Upper lobe of right lung (tissue), 1 donor: ENCODE results near the gene RASSF7. TPM values are rescaled to one million over a fixed set of nuclear protein-coding genes. Genes with fewer than 3 reads are reported as not detected.
"Not testable (repeated sequence)": the region's sequence is repeated elsewhere in the genome, so short reads cannot be mapped to it uniquely, and the experiment has no call there.

Experiments used
- ATAC-seq: fragments of 200-7000 bp; cut with Tn5 transposase; one replicate; pipeline ENCODE4 v1.9.1; 2020; ENCODE audit warnings: mild to moderate bottlenecking, moderate library complexity
- DNase-seq: peaks from one replicate; pipeline ENCODE4 v3.0.0-alpha.2; 2020
- H3K27ac ChIP-seq: fragments of 200-600 bp; one replicate; pipeline ENCODE4 v1.8.0; 2022
- H3K27me3 ChIP-seq: fragments of 200-600 bp; one replicate; pipeline ENCODE4 v1.8.0; 2022; ENCODE audit warnings: mild to moderate bottlenecking
- H3K36me3 ChIP-seq: fragments of 200-600 bp; one replicate; pipeline ENCODE4 v1.8.0; 2022
- H3K4me1 ChIP-seq: fragments of 200-600 bp; one replicate; pipeline ENCODE4 v1.8.0; 2022
- H3K4me3 ChIP-seq: fragments of 200-600 bp; one replicate; pipeline ENCODE4 v1.8.0; 2022; ENCODE audit warnings: mild to moderate bottlenecking
- H3K9me3 ChIP-seq: fragments of 200-600 bp; one replicate; pipeline ENCODE4 v1.8.0; 2022
- intact Hi-C: fragments of 100-400 bp; cut with DNase I; formaldehyde crosslinking; loops from one replicate; pipeline ENCODE4 v1.11.0; 2022
- long read RNA-seq: library from polyadenylated mRNA; unstranded; transcript quantifications from one replicate; pipeline ENCODE4 v2.0.0, GENCODE V29; 2021
- total RNA-seq: library from RNA; stranded (reverse); fragmentation: NEBNext Ultra II Directional; extraction: Animal tissue kit (Norgen Biotek cat#: 25700); gene quantifications from one replicate; pipeline ENCODE4 v1.2.1, GENCODE V29; 2021
- TF ChIP-seq, protein P1 (sequence below): fragments of 200-600 bp; IDR thresholded peaks from one replicate; pipeline ENCODE4 v1.8.0; 2022; ENCODE audit warnings: antibody characterized with exemption
- donor health status: DM: no; HTN: yes; CAD: no; lungs with severe emphysema.

RASSF7 gene, protein sequence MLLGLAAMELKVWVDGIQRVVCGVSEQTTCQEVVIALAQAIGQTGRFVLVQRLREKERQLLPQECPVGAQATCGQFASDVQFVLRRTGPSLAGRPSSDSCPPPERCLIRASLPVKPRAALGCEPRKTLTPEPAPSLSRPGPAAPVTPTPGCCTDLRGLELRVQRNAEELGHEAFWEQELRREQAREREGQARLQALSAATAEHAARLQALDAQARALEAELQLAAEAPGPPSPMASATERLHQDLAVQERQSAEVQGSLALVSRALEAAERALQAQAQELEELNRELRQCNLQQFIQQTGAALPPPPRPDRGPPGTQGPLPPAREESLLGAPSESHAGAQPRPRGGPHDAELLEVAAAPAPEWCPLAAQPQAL
- 76.7 TPM for total RNA-seq
- long read RNA-seq, transcript RASSF7-202 (6 exons, 1,928 nt): minor isoform, 16 of 325 reads
- long read RNA-seq, transcript RASSF7-201 (4 exons, 1,731 nt): major isoform, 106 of 325 reads
- long read RNA-seq, transcript RASSF7-205 (5 exons, 1,450 nt): minor isoform, 5 of 325 reads
- long read RNA-seq, partial matches to known transcripts: 126 of 325 reads
- long read RNA-seq, other reads (novel, unspliced or antisense): 70 of 325 reads

DNA sequence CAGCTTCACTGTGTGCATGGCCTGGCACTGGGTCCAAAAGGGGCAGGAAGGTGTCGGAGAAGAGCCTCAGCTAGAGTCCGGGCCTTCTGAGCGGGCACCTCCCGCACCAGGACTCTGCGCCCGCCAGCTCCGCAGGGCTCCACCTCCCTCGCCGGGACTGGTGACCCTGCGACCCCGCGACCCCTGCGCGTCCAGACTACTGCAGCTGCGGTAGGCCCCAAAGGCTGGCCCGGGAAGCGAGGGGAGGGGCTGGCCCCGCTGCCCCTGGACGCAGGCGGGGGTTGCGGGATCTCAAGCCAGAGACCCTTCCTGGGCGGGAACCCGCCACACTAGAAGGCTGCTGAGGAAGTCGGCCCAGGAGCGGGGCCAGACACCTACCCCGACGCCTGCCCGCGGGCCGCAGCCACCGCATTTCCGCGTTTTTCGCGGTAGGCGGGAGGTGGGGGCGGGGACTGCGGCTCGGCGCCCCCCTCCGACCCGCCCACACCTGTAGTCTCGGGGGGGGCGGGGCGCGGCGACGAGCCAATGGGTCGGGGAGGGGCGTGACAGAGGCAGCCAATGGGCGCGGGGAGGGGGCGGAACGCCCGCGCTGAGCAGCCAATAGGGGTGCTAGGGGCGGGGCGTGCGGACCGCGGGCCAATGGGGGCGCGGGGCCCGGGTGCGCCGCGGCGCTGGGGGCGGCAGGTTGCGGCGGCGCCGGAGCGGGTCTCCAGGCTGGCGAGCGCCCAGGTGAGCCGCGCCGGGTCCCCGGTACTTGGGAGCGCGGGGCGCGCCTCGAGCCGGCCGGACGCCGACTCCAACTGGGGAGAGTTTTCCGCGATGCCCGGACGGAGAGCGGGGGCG lies at the start of gene RASSF7, which contains the start of gene LMNTD2:
Gene RASSF7, plus strand, starts transcription at position 666 of the 843 bp plus-strand sequence. CDS start 799 bp downstream, outside the sequence.
Gene LMNTD2, minus strand, starts transcription at position 434 of the 843 bp plus-strand sequence. Its CDS starts 22 bp downstream, at position 412.
- Histone ChIP-seq H3K27ac (peak within 1 kb of the TSS; percentile 89), H3K9me3 (no peaks in the 10 kb centered on the region), H3K27me3 (peaks cover 15% of the 10 kb centered on the region), H3K4me1 (peaks cover 13% of the 10 kb centered on the region), H3K4me3 (peak within 1 kb of the TSS; percentile 66), H3K36me3 (no peaks in the 10 kb centered on the region)
- peak; percentile 88 for ATAC-seq
- TF ChIP-seq, protein P1, sequence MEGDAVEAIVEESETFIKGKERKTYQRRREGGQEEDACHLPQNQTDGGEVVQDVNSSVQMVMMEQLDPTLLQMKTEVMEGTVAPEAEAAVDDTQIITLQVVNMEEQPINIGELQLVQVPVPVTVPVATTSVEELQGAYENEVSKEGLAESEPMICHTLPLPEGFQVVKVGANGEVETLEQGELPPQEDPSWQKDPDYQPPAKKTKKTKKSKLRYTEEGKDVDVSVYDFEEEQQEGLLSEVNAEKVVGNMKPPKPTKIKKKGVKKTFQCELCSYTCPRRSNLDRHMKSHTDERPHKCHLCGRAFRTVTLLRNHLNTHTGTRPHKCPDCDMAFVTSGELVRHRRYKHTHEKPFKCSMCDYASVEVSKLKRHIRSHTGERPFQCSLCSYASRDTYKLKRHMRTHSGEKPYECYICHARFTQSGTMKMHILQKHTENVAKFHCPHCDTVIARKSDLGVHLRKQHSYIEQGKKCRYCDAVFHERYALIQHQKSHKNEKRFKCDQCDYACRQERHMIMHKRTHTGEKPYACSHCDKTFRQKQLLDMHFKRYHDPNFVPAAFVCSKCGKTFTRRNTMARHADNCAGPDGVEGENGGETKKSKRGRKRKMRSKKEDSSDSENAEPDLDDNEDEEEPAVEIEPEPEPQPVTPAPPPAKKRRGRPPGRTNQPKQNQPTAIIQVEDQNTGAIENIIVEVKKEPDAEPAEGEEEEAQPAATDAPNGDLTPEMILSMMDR: no peak
- DNase-seq: peak; percentile 96
- intact Hi-C loops: no loop called here

DNA sequence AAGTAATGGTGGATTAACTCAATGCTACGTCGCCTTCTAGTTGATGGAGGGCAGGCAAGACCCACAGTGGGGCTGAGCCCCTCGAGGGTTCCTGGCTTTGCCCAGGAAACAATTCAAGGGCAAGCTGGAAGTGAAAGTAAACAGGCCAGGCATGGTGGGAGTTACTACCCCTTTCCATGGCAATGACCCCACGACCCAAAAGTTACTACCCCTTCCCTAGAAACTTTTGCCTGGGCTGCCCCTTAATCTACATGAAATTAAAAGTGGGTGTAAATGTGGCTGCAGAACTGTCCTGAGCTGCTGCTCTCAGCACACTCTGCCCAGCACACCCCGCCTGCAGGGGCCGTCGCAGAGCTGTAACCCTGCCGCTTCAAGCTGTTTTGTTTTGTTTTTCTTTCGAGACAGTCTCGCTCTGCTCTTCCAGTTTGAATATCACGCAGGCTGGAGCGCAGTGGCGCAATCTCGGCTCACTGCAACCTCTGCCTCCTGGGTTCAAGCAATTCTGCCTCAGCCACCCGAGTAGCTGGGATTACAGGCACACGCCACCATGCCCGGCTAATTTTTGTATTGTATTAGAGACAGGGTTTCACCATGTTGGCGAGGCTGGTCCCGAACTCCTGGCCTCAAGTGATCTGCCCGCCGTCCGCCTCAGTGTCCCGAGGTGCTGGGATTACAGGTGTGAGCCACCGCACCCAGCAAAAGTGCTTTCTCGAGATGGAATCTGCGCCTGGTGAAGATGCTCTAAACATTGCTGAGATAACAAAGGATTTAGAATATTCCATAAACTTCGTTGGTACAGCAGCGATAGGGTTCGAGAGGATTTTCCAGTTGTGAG lies 47.8 kb upstream of the RASSF7 start:
- TF ChIP-seq, protein P1: no peak
- Histone ChIP-seq H3K27ac (no peak overlapping the region), H3K4me1 (peaks cover 3% of the 10 kb centered on the region), H3K4me3 (no peak overlapping the region), H3K36me3 (peaks cover 18% of the 10 kb centered on the region), H3K27me3 (no peaks in the 10 kb centered on the region), H3K9me3 (no peaks in the 10 kb centered on the region)
- intact Hi-C loops: no loop called here
- ATAC-seq (peak; percentile 66), DNase-seq (no peak)

DNA sequence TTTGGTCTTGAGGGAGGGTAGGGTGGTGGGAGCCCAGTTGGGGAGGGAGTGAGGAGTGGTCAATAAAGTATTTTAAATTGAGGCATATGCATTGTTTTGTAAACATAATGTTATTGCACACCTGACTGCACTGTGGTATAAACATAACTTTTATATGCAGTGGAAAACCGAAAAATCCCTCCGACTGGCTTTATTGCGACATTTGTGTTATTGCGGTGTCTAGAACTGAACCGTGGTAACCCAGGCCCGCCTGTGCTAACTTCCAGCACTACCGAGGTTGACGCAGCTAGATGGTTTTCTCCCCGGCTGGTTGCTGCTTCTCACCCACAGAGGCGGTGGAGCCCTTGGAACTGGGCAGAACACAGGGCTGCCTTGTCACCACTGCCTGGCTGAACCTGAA lies 46.2 kb upstream of the RASSF7 start:
- no peak overlapping the region for H3K27ac ChIP-seq
- H3K9me3 ChIP-seq: no peaks in the 10 kb centered on the region
- DNase-seq (no peak), ATAC-seq (no peak)
- H3K4me3 ChIP-seq: no peak overlapping the region
- H3K27me3 ChIP-seq: no peaks in the 10 kb centered on the region
- TF ChIP-seq, protein P1: no peak
- H3K4me1 ChIP-seq: no peaks in the 10 kb centered on the region
- intact Hi-C loops: no loop called here
- H3K36me3 ChIP-seq: peaks cover 9% of the 10 kb centered on the region

DNA sequence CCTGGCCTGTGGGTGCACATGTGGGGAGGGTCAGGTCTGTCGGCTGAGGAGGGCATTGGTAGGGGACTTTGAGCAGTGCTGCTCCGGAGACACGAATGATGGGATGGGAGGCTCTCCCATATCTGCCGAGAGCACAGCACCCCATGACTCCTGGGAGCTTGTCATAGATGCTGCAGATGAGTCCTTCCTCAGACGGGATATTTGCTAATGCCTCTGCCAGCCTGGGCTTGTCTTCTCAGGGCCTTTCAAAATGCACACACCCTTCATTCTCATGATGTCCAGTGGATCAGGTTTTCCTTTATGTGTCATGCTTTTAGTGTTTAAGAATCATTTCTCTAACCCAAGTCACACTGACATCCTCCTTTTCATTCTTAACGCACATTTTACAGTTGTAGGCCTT lies 45.6 kb upstream of the RASSF7 start:
- Histone ChIP-seq H3K36me3 (peaks cover 9% of the 10 kb centered on the region), H3K27ac (no peak overlapping the region), H3K9me3 (no peaks in the 10 kb centered on the region), H3K4me1 (no peaks in the 10 kb centered on the region), H3K4me3 (no peak overlapping the region), H3K27me3 (no peaks in the 10 kb centered on the region)
- TF ChIP-seq, protein P1: no peak
- no peak for DNase-seq
- intact Hi-C loops: no loop called here
- ATAC-seq: no peak

DNA sequence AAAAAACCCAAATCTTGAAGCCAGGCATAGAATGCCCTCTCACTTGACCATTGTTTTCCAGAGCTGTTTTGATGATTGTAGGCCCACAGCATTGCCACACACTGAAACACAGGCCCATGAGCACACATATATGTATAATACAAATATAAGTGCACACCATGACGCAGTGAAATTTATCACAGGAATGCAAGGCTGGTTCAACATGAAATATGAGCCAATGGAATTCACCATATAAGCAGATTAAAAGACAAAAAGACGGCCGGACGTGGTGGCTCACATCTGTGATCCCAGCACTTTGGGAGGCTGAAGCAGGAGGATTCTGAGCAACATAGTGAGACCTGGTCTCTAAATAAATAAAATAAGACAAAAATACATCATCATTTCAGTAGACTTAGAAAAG lies 44.4 kb upstream of the RASSF7 start:
- DNase-seq (no peak), ATAC-seq (no peak)
- Histone ChIP-seq H3K36me3 (no peaks in the 10 kb centered on the region), H3K27me3 (no peaks in the 10 kb centered on the region), H3K4me1 (no peaks in the 10 kb centered on the region), H3K27ac (no peak overlapping the region), H3K4me3 (no peak overlapping the region), H3K9me3 (no peaks in the 10 kb centered on the region)
- TF ChIP-seq, protein P1: no peak
- intact Hi-C loops: no loop called here

DNA sequence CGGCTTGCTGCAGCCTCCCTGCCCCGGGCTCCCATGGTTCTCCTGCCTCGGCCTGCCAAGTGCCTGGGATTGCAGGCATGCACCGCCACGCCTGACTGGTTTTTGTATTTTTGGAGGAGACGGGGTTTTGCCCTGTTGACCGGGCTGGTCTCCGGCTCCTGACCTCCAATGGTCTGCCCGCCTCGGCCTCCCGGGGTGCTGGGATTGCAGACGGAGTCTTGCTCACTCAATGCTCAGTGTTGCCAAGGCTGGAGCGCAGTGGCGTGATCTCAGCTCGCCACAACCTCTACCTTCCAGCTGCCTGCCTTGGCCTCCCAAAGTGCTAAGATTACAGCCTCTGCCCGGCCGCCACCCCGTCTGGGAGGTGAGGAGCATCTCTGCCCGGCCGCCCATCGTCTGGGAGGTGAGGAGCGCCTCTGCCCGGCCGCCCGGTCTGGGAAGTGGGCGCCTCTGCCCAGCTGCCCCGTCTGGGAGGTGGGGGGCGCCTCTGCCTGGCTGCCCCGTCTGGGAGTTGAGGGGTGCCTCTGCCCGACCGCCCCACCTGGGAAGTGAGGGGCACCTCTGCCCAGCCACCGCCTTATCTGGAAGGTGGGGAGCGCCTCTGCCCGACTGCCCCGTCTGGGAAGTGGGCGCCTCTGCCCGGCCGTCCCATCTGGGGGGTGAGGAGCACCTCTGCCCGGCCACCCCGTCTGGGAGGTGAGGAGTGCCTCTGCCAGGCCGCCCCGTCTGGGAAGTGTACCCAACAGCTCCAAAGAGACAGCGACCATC lies 43.7 kb upstream of the RASSF7 start:
- H3K9me3 ChIP-seq, H3K27me3 ChIP-seq, H3K36me3 ChIP-seq, H3K27ac ChIP-seq, ATAC-seq, intact Hi-C loops, H3K4me3 ChIP-seq, H3K4me1 ChIP-seq: not testable (repeated sequence)
- DNase-seq: peak; percentile 66
